Kidney epithelial cell (primary cell): ENCODE measurements around the gene ZNF787. TPM values are rescaled to one million over a fixed set of nuclear protein-coding genes. Genes with fewer than 3 reads are reported as not detected.

Experiments
- DNase-seq: peaks from one replicate; pipeline ENCODE4 v3.0.0-alpha.2; 2010; ENCODE audit warnings: low read depth
- H3K27me3 ChIP-seq: 2 replicates; pipeline ENCODE4 v1.6.0; 2011; ENCODE audit warnings: low read length; ENCODE audit not compliant: control insufficient read depth, insufficient read depth
- H3K36me3 ChIP-seq: 2 replicates; pipeline ENCODE4 v1.5.1; 2011; ENCODE audit warnings: low read length; ENCODE audit not compliant: control insufficient read depth, insufficient read depth
- H3K4me3 ChIP-seq: 2 replicates; pipeline ENCODE4 v1.5.1; 2011; ENCODE audit warnings: low read depth, mild to moderate bottlenecking, control low read depth, low read length
- CTCF ChIP-seq: IDR thresholded peaks from 2 replicates; pipeline ENCODE4 v1.5.1; 2011; ENCODE audit warnings: mild to moderate bottlenecking, moderate library complexity, low read length, control low read depth, inconsistent platforms; ENCODE audit not compliant: insufficient read depth, poor library complexity, severe bottlenecking
- total RNA-seq: library from RNA; depleted of rRNA; stranded (reverse); fragments of >200 nt; gene quantifications from 2 replicates; pipeline ENCODE4 v1.2.3, GENCODE V29; 2015

The ZNF787 gene
- total RNA-seq, 1 donor from 2014 or later, result 26.6 TPM

- no peaks in the 10 kb centered on the region for H3K27me3 ChIP-seq
- no peak overlapping the region for H3K4me3 ChIP-seq
- no peaks in the 10 kb centered on the region for H3K36me3 ChIP-seq
- TF ChIP-seq CTCF, result no peak
- DNase-seq, result no peak
Observed at GRCh38 chr19:56161534-56161933, 40.4 kb upstream of the ZNF787 start.

GRCh38 chr19:56159622-56160271 lies 38.7 kb upstream of the ZNF787 start:
- H3K36me3 ChIP-seq, result peaks cover 2% of the 10 kb centered on the region
- TF ChIP-seq CTCF, result no peak
- no peak overlapping the region for H3K4me3 ChIP-seq
- no peaks in the 10 kb centered on the region for H3K27me3 ChIP-seq
- DNase-seq, result no peak

GRCh38 chr19:56159009-56159559 lies 38.0 kb upstream of the ZNF787 start:
- no peaks in the 10 kb centered on the region for H3K27me3 ChIP-seq
- peaks cover 2% of the 10 kb centered on the region for H3K36me3 ChIP-seq
- no peak overlapping the region for H3K4me3 ChIP-seq
- no peak for TF ChIP-seq CTCF
- no peak for DNase-seq

GRCh38 chr19:56158170-56158757 lies 37.2 kb upstream of the ZNF787 start:
- DNase-seq, result no peak
- Histone ChIP-seq H3K36me3 (peaks cover 2% of the 10 kb centered on the region), H3K4me3 (no peak overlapping the region), H3K27me3 (no peaks in the 10 kb centered on the region)
- no peak for TF ChIP-seq CTCF

- Histone ChIP-seq H3K36me3 (peaks cover 2% of the 10 kb centered on the region), H3K4me3 (no peak overlapping the region), H3K27me3 (no peaks in the 10 kb centered on the region)
- no peak for DNase-seq
- TF ChIP-seq CTCF, result no peak
Observed at GRCh38 chr19:56156768-56157167, 35.7 kb upstream of the ZNF787 start.
